A549 treated with dexamethasone at 1 μM for 4 hours (cell line): Measurements from ENCODE around the gene SLC16A9. TPM values are rescaled to one million over a fixed set of nuclear protein-coding genes. Genes with fewer than 3 reads are reported as not detected.

Experiments
- total RNA-seq: library from RNA; stranded (reverse); fragments of 200-300 nt; extraction: Qiagen RNA extraction; gene quantifications from 5 replicates; pipeline ENCODE4 v1.2.3, GENCODE V29; 2022

The SLC16A9 gene
- total RNA-seq: 0.07 to 0.16 TPM (median 0.08 TPM) in 5 replicates

DNA sequence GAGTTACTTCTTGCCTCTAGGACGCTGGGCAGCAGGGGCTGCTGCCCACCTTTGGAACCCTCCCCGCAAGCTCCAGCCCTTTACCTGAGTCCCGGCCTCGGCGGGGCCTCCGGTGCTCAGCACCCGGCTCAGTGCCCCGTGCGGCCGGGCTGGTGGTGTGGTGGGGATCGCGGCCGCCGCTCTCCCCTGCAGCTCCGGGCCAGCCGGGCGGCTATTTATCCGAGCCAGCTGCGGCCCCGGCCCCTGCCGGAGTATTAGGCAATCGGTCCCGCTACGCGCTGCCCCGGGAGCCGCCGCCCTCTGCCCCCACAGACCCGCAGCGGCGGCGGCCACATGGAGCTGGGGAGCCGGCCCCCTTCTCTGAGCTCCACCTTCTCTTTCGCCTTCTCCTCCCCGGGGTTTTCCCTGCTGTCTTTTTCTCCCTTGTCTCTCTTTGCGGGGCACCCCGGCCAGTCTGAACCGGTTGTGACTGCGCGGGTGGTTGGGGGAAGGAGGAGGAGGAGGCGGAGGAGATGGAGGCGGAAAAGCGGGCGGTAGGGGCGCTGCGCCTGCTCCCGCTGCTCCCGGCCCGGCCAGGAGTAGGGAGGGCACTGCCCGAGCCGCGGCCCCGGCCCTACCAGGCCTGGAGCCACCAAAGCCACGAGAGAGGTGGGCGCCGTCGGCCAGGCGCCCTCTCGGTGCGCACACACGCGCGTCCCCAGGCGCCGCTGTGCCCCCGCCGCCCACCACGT lies at the start of gene SLC16A9:
SLC16A9 (minus strand) TSS at position 456 of the 731 bp plus-strand sequence. CDS start 25,559 bp downstream, outside the sequence.

GRCh38 chr10:59753267-59753666 lies 43.6 kb upstream of the SLC16A9 start, which contains the start of gene MRLN:
TSS of gene MRLN (minus strand) at chr10:59753455.

Other genes with a start within 250 kb of the SLC16A9 start
- not detected in 5 replicates for gene MRLN, start 43.6 kb upstream of the SLC16A9 start, total RNA-seq
- gene CCDC6, start 196.7 kb upstream of the SLC16A9 start, total RNA-seq: 31.8 to 51.5 TPM (median 45.5 TPM) in 5 replicates